PFSK-1 (cell line): ENCODE data around the gene RPL32.

ENCODE experiments used
- FOXP2 ChIP-seq: optimal IDR thresholded peaks from 2 replicates; pipeline ENCODE3; 2011; ENCODE audit warnings: borderline replicate concordance, control low read depth, inconsistent platforms; ENCODE audit not compliant: insufficient read depth; ENCODE audit errors: extremely low read length, extremely low read depth
- POLR2AphosphoS5 ChIP-seq: IDR thresholded peaks from 2 replicates; pipeline ENCODE4 v1.6.1; 2012; ENCODE audit warnings: low read depth, mild to moderate bottlenecking, control low read depth, low read length, moderate library complexity
- SIN3A ChIP-seq: IDR thresholded peaks from 2 replicates; pipeline ENCODE4 v1.6.1; 2012; ENCODE audit warnings: mild to moderate bottlenecking, low read length, moderate library complexity, borderline replicate concordance; ENCODE audit not compliant: insufficient read depth
- TAF1 ChIP-seq: IDR thresholded peaks from 2 replicates; pipeline ENCODE4 v1.6.1; 2012; ENCODE audit warnings: low read length, control low read depth, borderline replicate concordance; ENCODE audit not compliant: insufficient read depth
- TF ChIP-seq, protein P1 (sequence below), 2 experiments: IDR thresholded peaks; 2 replicates each; pipeline versions ENCODE4 v1.6.1 to v1.8.0; 2011 to 2012; ENCODE audit warnings: low read depth in 2 of 2, low read length in 2 of 2, control low read depth in 1 of 2, inconsistent platforms in 1 of 2, mild to moderate bottlenecking in 1 of 2, moderate library complexity in 1 of 2; ENCODE audit not compliant: insufficient read depth in 1 of 2

DNA sequence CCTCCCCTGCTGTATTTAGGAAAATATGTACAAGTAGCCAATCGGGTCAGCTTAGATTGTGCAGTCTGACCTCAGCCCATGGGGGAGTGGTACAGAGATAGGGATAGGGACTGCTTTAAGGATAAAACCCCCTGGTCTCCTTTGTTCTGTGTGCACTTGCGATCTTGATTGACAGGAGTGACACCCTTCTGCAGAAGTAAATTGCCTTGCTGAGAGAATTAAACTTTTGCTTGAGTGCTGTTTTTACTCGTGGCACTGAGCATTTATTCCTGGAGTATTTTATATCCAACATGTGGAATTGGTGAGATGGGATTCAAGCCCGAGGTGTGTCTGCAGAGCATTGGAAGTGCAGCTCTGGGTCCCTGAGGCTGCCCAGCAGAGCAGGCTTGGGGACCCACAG is 23.9 kb upstream of the RPL32 start:
- TF ChIP-seq, protein P1, sequence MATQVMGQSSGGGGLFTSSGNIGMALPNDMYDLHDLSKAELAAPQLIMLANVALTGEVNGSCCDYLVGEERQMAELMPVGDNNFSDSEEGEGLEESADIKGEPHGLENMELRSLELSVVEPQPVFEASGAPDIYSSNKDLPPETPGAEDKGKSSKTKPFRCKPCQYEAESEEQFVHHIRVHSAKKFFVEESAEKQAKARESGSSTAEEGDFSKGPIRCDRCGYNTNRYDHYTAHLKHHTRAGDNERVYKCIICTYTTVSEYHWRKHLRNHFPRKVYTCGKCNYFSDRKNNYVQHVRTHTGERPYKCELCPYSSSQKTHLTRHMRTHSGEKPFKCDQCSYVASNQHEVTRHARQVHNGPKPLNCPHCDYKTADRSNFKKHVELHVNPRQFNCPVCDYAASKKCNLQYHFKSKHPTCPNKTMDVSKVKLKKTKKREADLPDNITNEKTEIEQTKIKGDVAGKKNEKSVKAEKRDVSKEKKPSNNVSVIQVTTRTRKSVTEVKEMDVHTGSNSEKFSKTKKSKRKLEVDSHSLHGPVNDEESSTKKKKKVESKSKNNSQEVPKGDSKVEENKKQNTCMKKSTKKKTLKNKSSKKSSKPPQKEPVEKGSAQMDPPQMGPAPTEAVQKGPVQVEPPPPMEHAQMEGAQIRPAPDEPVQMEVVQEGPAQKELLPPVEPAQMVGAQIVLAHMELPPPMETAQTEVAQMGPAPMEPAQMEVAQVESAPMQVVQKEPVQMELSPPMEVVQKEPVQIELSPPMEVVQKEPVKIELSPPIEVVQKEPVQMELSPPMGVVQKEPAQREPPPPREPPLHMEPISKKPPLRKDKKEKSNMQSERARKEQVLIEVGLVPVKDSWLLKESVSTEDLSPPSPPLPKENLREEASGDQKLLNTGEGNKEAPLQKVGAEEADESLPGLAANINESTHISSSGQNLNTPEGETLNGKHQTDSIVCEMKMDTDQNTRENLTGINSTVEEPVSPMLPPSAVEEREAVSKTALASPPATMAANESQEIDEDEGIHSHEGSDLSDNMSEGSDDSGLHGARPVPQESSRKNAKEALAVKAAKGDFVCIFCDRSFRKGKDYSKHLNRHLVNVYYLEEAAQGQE (IDR thresholded peaks at IDR 0.05; ENCODE audit: insufficient read depth in 1 of 2, low read depth in 2 of 2, low read length in 2 of 2): no peak
- no peak for TF ChIP-seq POLR2AphosphoS5
- no peak for TF ChIP-seq FOXP2
- TF ChIP-seq TAF1: no peak
- no peak for TF ChIP-seq SIN3A
